Smooth muscle cell (in vitro differentiated cells): Measurements from ENCODE around the gene RMND1. TPM values are rescaled to one million over a fixed set of nuclear protein-coding genes. Genes with fewer than 3 reads are reported as not detected.
A peak's percentile ranks its signal among the peaks of the same experiment; 100 is the strongest.
"Not testable (repeated sequence)": the region's sequence is repeated elsewhere in the genome, so short reads cannot be mapped to it uniquely, and the experiment has no call there.

ENCODE experiments used
- DNase-seq: peaks from one replicate; lab custom pipeline; 2025; ENCODE audit not compliant: unreplicated experiment; lab: John Stamatoyannopoulos, UW
- H2AFZ ChIP-seq: fragments of 200-600 bp; sonication (generic); 2 replicates; pipeline ENCODE4 v1.6.0; 2016; ENCODE audit warnings: antibody characterized with exemption, low read depth, mild to moderate bottlenecking
- H3F3A ChIP-seq: fragments of 200-600 bp; sonication (generic); 2 replicates; pipeline ENCODE4 v1.6.0; 2017; ENCODE audit warnings: antibody characterized with exemption, low read depth
- H3K27ac ChIP-seq: fragments of 200-600 bp; sonication (generic); 2 replicates; pipeline ENCODE4 v1.5.1; 2016; ENCODE audit warnings: low read depth, mild to moderate bottlenecking
- H3K27me3 ChIP-seq: fragments of 200-600 bp; sonication (generic); 2 replicates; pipeline ENCODE4 v1.6.1; 2016; ENCODE audit warnings: low read depth, mild to moderate bottlenecking
- H3K36me3 ChIP-seq: fragments of 200-600 bp; sonication (generic); 2 replicates; pipeline ENCODE4 v1.5.1; 2016; ENCODE audit warnings: low read depth
- H3K4me1 ChIP-seq: fragments of 200-600 bp; sonication (generic); 2 replicates; pipeline ENCODE4 v1.5.1; 2016; ENCODE audit warnings: low read depth
- H3K4me2 ChIP-seq: fragments of 200-600 bp; sonication (generic); 2 replicates; pipeline ENCODE4 v1.6.0; 2016; ENCODE audit warnings: mild to moderate bottlenecking
- H3K4me3 ChIP-seq: fragments of 200-600 bp; sonication (generic); 2 replicates; pipeline ENCODE4 v1.5.1; 2016; ENCODE audit warnings: mild to moderate bottlenecking
- H3K79me2 ChIP-seq: fragments of 200-600 bp; sonication (generic); 2 replicates; pipeline ENCODE4 v1.6.0; 2016; ENCODE audit warnings: low read depth, mild to moderate bottlenecking
- H3K9ac ChIP-seq: fragments of 200-600 bp; sonication (generic); 2 replicates; pipeline ENCODE4 v1.6.0; 2016; ENCODE audit warnings: low read depth
- H3K9me3 ChIP-seq: fragments of 200-600 bp; sonication (generic); replicated peaks from 2 replicates; pipeline ENCODE4 v1.5.1; 2016; ENCODE audit warnings: low read depth
- H4K20me1 ChIP-seq: fragments of 200-600 bp; sonication (generic); 2 replicates; pipeline ENCODE4 v1.6.0; 2016; ENCODE audit warnings: low read depth
- WGBS: methylation state at CpG from one replicate; pipeline ENCODE4 v1.1.7; 2016; ENCODE audit warnings: low lambda C conversion rate; 5-methylcytosine and 5-hydroxymethylcytosine counted together
- polyA plus RNA-seq: library from polyadenylated mRNA; unstranded; fragments of >200 nt; fragmentation: Nextera tagmentation; extraction: Ambion mirVana; gene quantifications from 2 replicates; pipeline ENCODE4 v1.2.1, GENCODE V29; 2016
- small RNA-seq: library from RNA; depleted of rRNA; stranded (forward); fragments of <200 nt; gene quantifications from one replicate; pipeline ENCODE3, GENCODE V24; 2014
- total RNA-seq: library from RNA; depleted of rRNA; stranded (reverse); fragments of >200 nt; gene quantifications from 2 replicates; pipeline ENCODE4 v1.2.3, GENCODE V29; 2014
- TF ChIP-seq, protein P1 (sequence below): fragments of 200-600 bp; sonication (generic); IDR thresholded peaks from 2 replicates; pipeline ENCODE4 v1.5.1; 2017; ENCODE audit warnings: borderline replicate concordance, mild to moderate bottlenecking, antibody characterized with exemption; ENCODE audit not compliant: insufficient read depth, poor library complexity, severe bottlenecking

Gene RMND1
- total and polyA plus RNA-seq, 2 experiments from 2014 or later: 13.0 to 27.9 TPM

DNA sequence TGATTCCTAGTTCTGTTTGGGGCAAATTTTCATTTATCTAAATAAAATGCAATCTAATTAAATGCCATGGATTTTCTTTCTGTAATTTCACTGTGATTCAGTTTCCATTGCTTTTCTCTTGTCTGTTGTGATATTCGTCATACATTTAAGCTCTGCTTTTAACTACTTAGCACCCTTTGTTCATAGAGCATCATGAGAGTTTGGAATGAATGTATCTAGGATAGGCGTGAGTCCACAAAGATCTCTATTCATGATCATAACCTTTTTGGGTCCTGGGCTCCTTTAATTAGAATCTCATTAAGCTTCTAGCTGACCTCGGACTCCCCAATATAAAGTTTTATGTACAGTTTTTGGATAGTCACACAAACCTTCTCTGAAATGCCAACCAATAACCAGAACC lies 93.5 kb downstream of the RMND1 start:
- no peaks in the 10 kb centered on the region for H3K9me3 ChIP-seq
- H3K79me2 ChIP-seq: no peaks in the 10 kb centered on the region
- no peaks in the 10 kb centered on the region for H3K27me3 ChIP-seq
- H3K36me3 ChIP-seq: no peaks in the 10 kb centered on the region
- no peak for DNase-seq
- no peaks in the 10 kb centered on the region for H4K20me1 ChIP-seq
- 95% methylated on average over 3 of the region's 3 CpGs for WGBS
- H3F3A ChIP-seq: no peaks in the 10 kb centered on the region
- H3K4me2 ChIP-seq: no peak overlapping the region
- H2AFZ ChIP-seq: no peak overlapping the region
- peak overlapping the region; percentile 69 for H3K27ac ChIP-seq
- no peak overlapping the region for H3K9ac ChIP-seq
- TF ChIP-seq, protein P1, sequence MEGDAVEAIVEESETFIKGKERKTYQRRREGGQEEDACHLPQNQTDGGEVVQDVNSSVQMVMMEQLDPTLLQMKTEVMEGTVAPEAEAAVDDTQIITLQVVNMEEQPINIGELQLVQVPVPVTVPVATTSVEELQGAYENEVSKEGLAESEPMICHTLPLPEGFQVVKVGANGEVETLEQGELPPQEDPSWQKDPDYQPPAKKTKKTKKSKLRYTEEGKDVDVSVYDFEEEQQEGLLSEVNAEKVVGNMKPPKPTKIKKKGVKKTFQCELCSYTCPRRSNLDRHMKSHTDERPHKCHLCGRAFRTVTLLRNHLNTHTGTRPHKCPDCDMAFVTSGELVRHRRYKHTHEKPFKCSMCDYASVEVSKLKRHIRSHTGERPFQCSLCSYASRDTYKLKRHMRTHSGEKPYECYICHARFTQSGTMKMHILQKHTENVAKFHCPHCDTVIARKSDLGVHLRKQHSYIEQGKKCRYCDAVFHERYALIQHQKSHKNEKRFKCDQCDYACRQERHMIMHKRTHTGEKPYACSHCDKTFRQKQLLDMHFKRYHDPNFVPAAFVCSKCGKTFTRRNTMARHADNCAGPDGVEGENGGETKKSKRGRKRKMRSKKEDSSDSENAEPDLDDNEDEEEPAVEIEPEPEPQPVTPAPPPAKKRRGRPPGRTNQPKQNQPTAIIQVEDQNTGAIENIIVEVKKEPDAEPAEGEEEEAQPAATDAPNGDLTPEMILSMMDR: no peak
- H3K4me3 ChIP-seq: no peak overlapping the region
- no peaks in the 10 kb centered on the region for H3K4me1 ChIP-seq

DNA sequence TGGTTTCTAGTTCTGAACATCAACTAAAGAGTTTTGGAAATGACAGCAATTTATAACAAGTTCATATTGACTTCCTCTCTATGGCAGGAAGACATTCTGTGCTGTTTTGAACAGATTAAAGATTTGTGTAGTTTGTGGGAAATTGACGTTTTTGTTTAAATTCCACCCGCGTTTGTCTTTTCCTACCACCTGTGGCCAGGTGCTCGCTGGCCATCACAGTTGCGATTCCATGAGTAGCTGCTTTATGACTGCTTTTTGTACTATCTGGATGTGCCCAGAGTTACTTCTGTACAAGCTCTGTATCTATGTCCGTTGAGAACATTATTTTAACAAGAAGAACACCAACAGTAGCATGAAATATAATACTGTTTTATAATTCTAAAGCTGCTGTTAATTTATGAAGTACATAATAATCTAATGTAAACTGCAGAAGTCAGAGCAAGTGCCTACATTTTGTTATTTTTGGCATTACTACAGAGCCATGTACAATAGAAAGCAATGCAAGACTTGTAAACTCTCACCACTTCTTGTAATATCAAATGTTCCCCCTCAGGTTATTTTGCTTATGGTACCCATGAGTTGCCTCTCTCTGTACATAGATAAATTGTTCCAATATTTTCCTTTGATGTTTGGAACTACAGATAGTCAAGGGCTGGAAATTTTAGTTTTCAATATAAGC lies 94.0 kb downstream of the RMND1 start:
- Histone ChIP-seq H3K4me2 (no peak overlapping the region), H3K27ac (no peak overlapping the region), H3K4me1 (no peaks in the 10 kb centered on the region), H3F3A (no peaks in the 10 kb centered on the region), H3K36me3 (no peaks in the 10 kb centered on the region), H3K9me3 (no peaks in the 10 kb centered on the region), H3K79me2 (no peaks in the 10 kb centered on the region), H2AFZ (no peak overlapping the region), H3K27me3 (no peaks in the 10 kb centered on the region), H3K9ac (no peak overlapping the region), H3K4me3 (no peak overlapping the region), H4K20me1 (no peaks in the 10 kb centered on the region)
- TF ChIP-seq, protein P1: no peak
- 96% methylated on average over 6 of the region's 6 CpGs for WGBS
- no peak for DNase-seq

DNA sequence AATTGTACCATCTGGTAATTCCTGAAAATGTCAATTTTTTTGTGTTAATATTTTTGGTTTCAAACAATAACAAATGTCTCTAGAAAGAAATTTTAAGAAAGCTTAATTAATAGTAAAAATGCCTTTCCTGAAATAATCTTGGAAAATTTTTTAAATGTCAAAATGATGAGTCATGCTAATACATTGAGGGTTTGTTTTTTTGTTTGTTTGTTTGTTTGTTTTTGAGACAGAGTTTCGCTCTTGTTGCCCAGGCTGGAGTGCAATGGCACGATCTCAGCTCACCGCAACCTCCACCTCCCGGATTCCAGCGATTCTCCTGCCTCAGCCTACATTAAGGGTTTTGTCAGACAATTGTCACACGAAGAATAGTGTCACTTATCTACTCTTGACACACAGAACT lies 94.9 kb downstream of the RMND1 start:
- DNase-seq, H3K79me2 ChIP-seq, H3K4me1 ChIP-seq, H4K20me1 ChIP-seq, H3F3A ChIP-seq, H3K9me3 ChIP-seq, H3K36me3 ChIP-seq, H3K27me3 ChIP-seq, H2AFZ ChIP-seq, H3K4me3 ChIP-seq, H3K27ac ChIP-seq, H3K9ac ChIP-seq: not testable (repeated sequence)
- 89% methylated on average over 6 of the region's 6 CpGs for WGBS
- peak overlapping the region; percentile 56 for H3K4me2 ChIP-seq

Small RNAs within 50 kb of the gene (small RNA-seq; reads per million reads assigned to genes)
- gene RF00019: not detected

Other genes starting within 250 kb of the RMND1 start
- 13.3 and 13.8 TPM in 2 replicates for gene AKAP12, start 212.2 kb downstream of the RMND1 start, total RNA-seq
- 10.7 and 23.3 TPM in 2 replicates for gene AKAP12, start 212.2 kb downstream of the RMND1 start, polyA plus RNA-seq
- gene ZBTB2, start 60.6 kb downstream of the RMND1 start, total RNA-seq: 10.7 and 15.1 TPM in 2 replicates
- 4.1 and 7.1 TPM in 2 replicates for gene ZBTB2, start 60.6 kb downstream of the RMND1 start, polyA plus RNA-seq
- 0.45 and 0.63 TPM in 2 replicates for gene CCDC170, start 41.9 kb upstream of the RMND1 start, total RNA-seq
- 0.05 and 0.27 TPM in 2 replicates for gene CCDC170, start 41.9 kb upstream of the RMND1 start, polyA plus RNA-seq